ENCODE results near the gene PBX4. TPM values are rescaled to one million over a fixed set of nuclear protein-coding genes. Genes with fewer than 3 reads are reported as not detected.

PBX4 gene
- total and polyA plus RNA-seq, 2 experiments from 2014 or later = 0.32 to 0.63 TPM

GRCh38 chr19:19520989-19521388 is 97.5 kb downstream of the PBX4 start:
- in situ Hi-C loops (cut with MboI) = no loop called here
- Histone ChIP-seq H3K9me3 (ENCODE audit: low read depth) (no peaks in the 10 kb centered on the region), H4K20me1 (ENCODE audit: insufficient read depth) (no peaks in the 10 kb centered on the region), H3K79me2 (ENCODE audit: insufficient read depth) (peaks cover 89% of the 10 kb centered on the region), H2AFZ (no peak overlapping the region), H3K4me3 (no peak overlapping the region), H3F3A (ENCODE audit: insufficient read depth) (no peaks in the 10 kb centered on the region), H3K4me2 (ENCODE audit: unreplicated experiment) (no peak overlapping the region), H3K27me3 (replicated peaks; ENCODE audit: insufficient read depth) (no peaks in the 10 kb centered on the region), H3K9me2 (ENCODE audit: insufficient read depth) (no peaks in the 10 kb centered on the region), H3K4me1 (ENCODE audit: insufficient read depth) (peaks cover 9% of the 10 kb centered on the region), H3K9ac (no peak overlapping the region), H3K36me3 (ENCODE audit: low read depth) (0 out of 2 replicates have a peak, but pooled peaks cover 2% of the 10 kb centered on the region), H3K27ac (no peak overlapping the region)
- no peak for DNase-seq
- WGBS, 2 experiments (ENCODE audit: low coverage in 1 of 2, low lambda C conversion rate in 2 of 2, missing lambda C conversion rate in 2 of 2) = 66 to 69% methylated on average over 6 of the region's 6 CpGs
- TF ChIP-seq EZH2 (IDR thresholded peaks at IDR 0.05; ENCODE audit: insufficient read depth, poor library complexity, severe bottlenecking) = no peak
- no peak for TF ChIP-seq EZH2phosphoT487 (IDR thresholded peaks at IDR 0.05; ENCODE audit: insufficient read depth, low read depth)

- Histone ChIP-seq H3K9me3 (ENCODE audit: low read depth) (no peaks in the 10 kb centered on the region), H4K20me1 (ENCODE audit: insufficient read depth) (no peaks in the 10 kb centered on the region), H3K27me3 (replicated peaks; ENCODE audit: insufficient read depth) (no peaks in the 10 kb centered on the region), H3K36me3 (ENCODE audit: low read depth) (0 out of 2 replicates have a peak, but pooled peaks cover 2% of the 10 kb centered on the region), H3K79me2 (ENCODE audit: insufficient read depth) (peaks cover 62% of the 10 kb centered on the region), H3K4me1 (ENCODE audit: insufficient read depth) (peaks cover 9% of the 10 kb centered on the region), H3K9me2 (ENCODE audit: insufficient read depth) (no peaks in the 10 kb centered on the region), H3K4me3 (peak overlapping the region; percentile 100), H3K4me2 (ENCODE audit: unreplicated experiment) (peak overlapping the region; percentile 100), H3F3A (ENCODE audit: insufficient read depth) (no peaks in the 10 kb centered on the region), H3K9ac (peak overlapping the region; percentile 90), H3K27ac (peak overlapping the region; percentile 62), H2AFZ (peak overlapping the region; percentile 84)
- DNase-seq = no peak
- in situ Hi-C loops (cut with MboI) = no loop called here
- WGBS, 2 experiments (ENCODE audit: low coverage in 1 of 2, low lambda C conversion rate in 2 of 2, missing lambda C conversion rate in 2 of 2) = 51 to 55% methylated on average over 10 of the region's 10 CpGs
- TF ChIP-seq EZH2 (IDR thresholded peaks at IDR 0.05; ENCODE audit: insufficient read depth, poor library complexity, severe bottlenecking) = no peak
These were observed 101.3 kb downstream of the PBX4 start for GRCh38 chr19:19517235-19517619.

- no peaks in the 10 kb centered on the region for H4K20me1 ChIP-seq (ENCODE audit: insufficient read depth)
- H3K9ac ChIP-seq = peak within 1 kb of the TSS; percentile 90
- peak within 1 kb of the TSS; percentile 100 for H3K4me2 ChIP-seq (ENCODE audit: unreplicated experiment)
- H3K27ac ChIP-seq = peak within 1 kb of the TSS; percentile 62
- in situ Hi-C loops (cut with MboI) = no loop called here
- WGBS, 2 experiments (ENCODE audit: low coverage in 1 of 2, low lambda C conversion rate in 2 of 2, missing lambda C conversion rate in 2 of 2) = 4 to 5% methylated on average over 51 to 61 of the region's 61 CpGs
- H3K4me1 ChIP-seq (ENCODE audit: insufficient read depth) = peaks cover 9% of the 10 kb centered on the region
- H3K9me3 ChIP-seq (ENCODE audit: low read depth) = no peaks in the 10 kb centered on the region
- no peaks in the 10 kb centered on the region for H3K36me3 ChIP-seq (ENCODE audit: low read depth)
- peaks cover 48% of the 10 kb centered on the region for H3K79me2 ChIP-seq (ENCODE audit: insufficient read depth)
- no peaks in the 10 kb centered on the region for H3K27me3 ChIP-seq (replicated peaks; ENCODE audit: insufficient read depth)
- no peaks in the 10 kb centered on the region for H3F3A ChIP-seq (ENCODE audit: insufficient read depth)
- no peaks in the 10 kb centered on the region for H3K9me2 ChIP-seq (ENCODE audit: insufficient read depth)
- H2AFZ ChIP-seq = peak within 1 kb of the TSS; percentile 84
- H3K4me3 ChIP-seq = peak within 1 kb of the TSS; percentile 100
- no peak for TF ChIP-seq EZH2 (IDR thresholded peaks at IDR 0.05; ENCODE audit: insufficient read depth, poor library complexity, severe bottlenecking)
- no peak for TF ChIP-seq EZH2phosphoT487 (IDR thresholded peaks at IDR 0.05; ENCODE audit: insufficient read depth, low read depth)
- DNase-seq = peak; percentile 94
These were observed 102.6 kb downstream of the PBX4 start, which contains the start of gene NDUFA13 for GRCh38 chr19:19515642-19516519. TSS of gene NDUFA13 (plus strand) at chr19:19516225. CDS start at chr19:19516239, 14 bp downstream.

GRCh38 chr19:19514881-19515641 is 103.4 kb downstream of the PBX4 start, which contains the start of gene TSSK6:
TSS of gene TSSK6 (minus strand) at chr19:19515548. CDS start at chr19:19515427, 121 bp downstream.
- peak within 1 kb of the TSS; percentile 100 for H3K4me3 ChIP-seq
- no peaks in the 10 kb centered on the region for H4K20me1 ChIP-seq (ENCODE audit: insufficient read depth)
- peaks cover 40% of the 10 kb centered on the region for H3K79me2 ChIP-seq (ENCODE audit: insufficient read depth)
- no peak for DNase-seq
- in situ Hi-C loops (cut with MboI) = no loop called here
- peak within 1 kb of the TSS; percentile 100 for H3K4me2 ChIP-seq (ENCODE audit: unreplicated experiment)
- no peaks in the 10 kb centered on the region for H3K9me2 ChIP-seq (ENCODE audit: insufficient read depth)
- H3F3A ChIP-seq (ENCODE audit: insufficient read depth) = no peaks in the 10 kb centered on the region
- TF ChIP-seq EZH2phosphoT487 (IDR thresholded peaks at IDR 0.05; ENCODE audit: insufficient read depth, low read depth) (no peak), EZH2 (IDR thresholded peaks at IDR 0.05; ENCODE audit: insufficient read depth, poor library complexity, severe bottlenecking) (no peak)
- WGBS, 2 experiments (ENCODE audit: low coverage in 1 of 2, low lambda C conversion rate in 2 of 2, missing lambda C conversion rate in 2 of 2) = 85% methylated on average over 68 to 74 of the region's 74 CpGs
- H3K27ac ChIP-seq = peak within 1 kb of the TSS; percentile 62
- H3K9me3 ChIP-seq (ENCODE audit: low read depth) = no peaks in the 10 kb centered on the region
- peak within 1 kb of the TSS; percentile 90 for H3K9ac ChIP-seq
- peak within 1 kb of the TSS; percentile 84 for H2AFZ ChIP-seq
- H3K27me3 ChIP-seq (replicated peaks; ENCODE audit: insufficient read depth) = no peaks in the 10 kb centered on the region
- peaks cover 9% of the 10 kb centered on the region for H3K4me1 ChIP-seq (ENCODE audit: insufficient read depth)
- H3K36me3 ChIP-seq (ENCODE audit: low read depth) = no peaks in the 10 kb centered on the region
